ENCODE measurements around the gene BARHL1. TPM values are rescaled to one million over a fixed set of nuclear protein-coding genes. Genes with fewer than 3 reads are reported as not detected.
A peak's percentile ranks its signal among the peaks of the same experiment; 100 is the strongest.

Gene BARHL1
- total RNA-seq, 1 experiment from 2014 or later: not detected

GRCh38 chr9:132587592-132587955 is 5.2 kb downstream of the BARHL1 start:
- DNase-seq (ENCODE audit: low spot score): no peak

DNA sequence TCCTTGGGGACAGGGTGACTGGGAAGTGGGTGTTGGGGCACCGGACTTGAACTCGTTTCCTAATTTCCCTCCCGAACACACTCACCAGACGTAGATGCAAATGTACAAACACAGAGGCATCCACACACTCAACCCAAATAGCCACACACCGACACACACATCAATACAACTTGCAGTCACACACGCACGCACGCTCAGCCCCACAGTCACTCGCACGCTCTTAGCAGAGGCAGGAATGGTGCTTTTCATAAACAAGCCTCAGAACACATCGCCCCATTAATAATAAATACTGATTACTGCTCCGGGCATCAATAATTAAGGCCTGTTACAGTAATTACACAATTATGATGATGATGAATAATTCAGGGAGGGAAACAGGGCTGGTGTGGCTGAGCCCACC is 5.7 kb downstream of the BARHL1 start:
- no peak for DNase-seq (ENCODE audit: low spot score)

GRCh38 chr9:132588501-132589147 is 6.2 kb downstream of the BARHL1 start:
- DNase-seq (ENCODE audit: low spot score): no peak

- DNase-seq (ENCODE audit: low spot score): no peak
These were observed 7.0 kb downstream of the BARHL1 start for GRCh38 chr9:132589148-132590036.

DNA sequence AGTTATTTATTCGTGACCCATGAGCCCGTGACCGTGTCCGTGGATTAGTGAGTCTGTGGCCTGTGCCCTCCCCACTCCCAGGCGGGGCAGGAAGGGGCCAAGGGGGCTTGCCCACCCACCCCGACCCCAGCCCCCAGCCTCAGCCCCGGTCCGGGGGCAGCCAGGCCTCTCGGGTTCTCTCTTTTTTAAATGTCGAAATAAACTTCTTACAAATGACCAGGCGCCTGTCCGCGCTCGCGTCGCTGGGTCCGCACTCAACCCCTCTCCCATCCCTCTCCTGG is 7.6 kb downstream of the BARHL1 start:
- DNase-seq (ENCODE audit: low spot score): no peak

GRCh38 chr9:132590318-132591182 is 8.1 kb downstream of the BARHL1 start:
- DNase-seq (ENCODE audit: low spot score): no peak

DNA sequence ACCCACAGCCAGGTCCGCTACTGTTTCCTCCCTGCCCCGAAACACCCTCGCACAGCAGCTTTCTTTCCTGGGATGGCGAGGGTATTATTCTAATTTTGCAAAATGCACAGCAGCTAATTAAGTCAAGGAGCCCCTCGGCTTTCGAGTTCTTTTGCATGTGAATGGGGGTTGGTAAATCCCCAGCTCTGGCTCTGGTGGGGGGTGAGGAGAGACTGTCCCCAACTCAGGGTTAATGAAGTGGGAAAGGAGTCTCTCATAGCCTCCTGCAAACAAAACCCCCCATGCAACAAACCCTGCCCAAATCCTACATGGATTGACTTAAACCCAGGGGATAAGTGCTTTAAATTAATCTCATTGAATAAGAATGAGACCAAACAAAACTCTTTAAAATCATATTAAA is 8.8 kb downstream of the BARHL1 start:
- DNase-seq (ENCODE audit: low spot score): no peak

GRCh38 chr9:132591751-132592314 is 9.4 kb downstream of the BARHL1 start:
- no peak for DNase-seq (ENCODE audit: low spot score)

DNA sequence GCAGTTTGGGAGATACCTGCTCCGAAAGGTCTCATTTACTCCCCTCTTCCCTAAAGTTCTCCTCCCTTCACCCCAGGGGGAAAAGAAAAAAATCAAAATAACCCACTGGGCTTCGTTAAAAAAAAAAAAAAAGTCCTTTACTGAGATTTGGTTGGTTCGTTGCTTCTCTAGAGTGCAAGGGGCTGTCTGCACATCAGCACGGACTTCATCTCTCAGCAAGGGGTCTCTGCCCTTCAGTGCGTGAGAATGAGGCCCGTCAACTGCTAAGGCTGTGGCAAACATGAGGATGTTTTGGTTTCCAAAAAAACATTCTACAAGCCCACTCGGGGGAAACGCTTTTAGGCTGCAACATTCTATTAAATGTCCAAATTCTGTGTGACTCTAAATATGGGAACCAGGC is 10.0 kb downstream of the BARHL1 start:
- DNase-seq (ENCODE audit: low spot score): no peak

DNA sequence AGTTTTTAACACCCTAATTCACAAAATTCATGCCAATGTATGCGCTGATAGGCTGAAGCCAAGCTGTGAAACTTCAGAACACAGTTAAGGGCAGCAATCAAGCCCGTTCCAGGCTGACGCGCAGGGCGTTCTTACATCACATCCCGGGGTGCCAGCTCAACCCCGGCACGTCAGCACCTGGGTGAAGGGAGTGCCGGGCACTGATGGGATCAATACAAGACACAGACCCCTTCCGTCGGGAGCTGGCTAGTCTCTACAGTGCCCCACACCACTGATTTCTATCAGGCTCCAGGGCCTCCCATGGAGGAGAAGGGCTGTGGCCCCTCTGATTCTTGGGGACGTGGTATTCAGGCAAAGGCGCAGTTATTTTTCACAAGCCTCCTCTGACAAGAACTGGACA is 12.0 kb downstream of the BARHL1 start:
- DNase-seq (ENCODE audit: low spot score): no peak

DNA sequence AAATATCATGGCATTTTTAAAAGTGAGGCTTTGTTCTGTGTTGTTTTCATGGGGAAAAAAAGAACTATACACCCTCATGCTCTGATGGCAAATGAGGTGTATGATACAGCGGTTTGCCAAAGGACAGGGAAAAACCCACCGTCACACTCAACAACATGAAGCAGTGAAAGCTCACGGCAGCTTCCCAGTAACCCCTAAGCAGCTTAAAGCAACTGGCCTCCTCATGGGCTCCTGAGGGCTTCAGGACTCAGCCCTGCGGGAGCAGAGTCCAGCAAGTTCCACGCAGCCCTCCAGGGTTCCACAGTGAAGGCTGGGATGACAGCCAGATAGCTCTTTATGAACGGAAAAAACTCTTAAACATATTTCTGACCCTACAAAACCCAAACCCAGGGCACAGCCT is 12.9 kb downstream of the BARHL1 start:
- DNase-seq (ENCODE audit: low spot score): no peak

DNA sequence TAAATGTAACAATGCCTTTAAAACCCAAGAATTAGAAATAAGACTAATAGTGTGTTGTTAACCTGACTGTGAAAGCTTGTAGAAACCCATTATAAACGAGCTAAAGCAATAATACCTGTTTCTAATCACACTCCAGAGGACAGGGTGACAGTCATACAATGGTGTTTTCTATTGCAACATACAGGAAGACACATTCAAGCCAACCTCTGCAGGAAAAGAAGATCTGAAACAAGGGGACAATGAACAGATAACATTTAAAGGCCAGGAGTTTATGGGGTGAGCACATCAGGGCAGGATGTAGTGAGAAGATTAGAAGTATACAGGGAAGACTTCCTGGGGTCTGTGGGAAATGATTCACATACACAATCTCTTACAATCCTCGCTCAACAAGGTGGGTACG is 13.8 kb downstream of the BARHL1 start:
- DNase-seq (ENCODE audit: low spot score): no peak

DNA sequence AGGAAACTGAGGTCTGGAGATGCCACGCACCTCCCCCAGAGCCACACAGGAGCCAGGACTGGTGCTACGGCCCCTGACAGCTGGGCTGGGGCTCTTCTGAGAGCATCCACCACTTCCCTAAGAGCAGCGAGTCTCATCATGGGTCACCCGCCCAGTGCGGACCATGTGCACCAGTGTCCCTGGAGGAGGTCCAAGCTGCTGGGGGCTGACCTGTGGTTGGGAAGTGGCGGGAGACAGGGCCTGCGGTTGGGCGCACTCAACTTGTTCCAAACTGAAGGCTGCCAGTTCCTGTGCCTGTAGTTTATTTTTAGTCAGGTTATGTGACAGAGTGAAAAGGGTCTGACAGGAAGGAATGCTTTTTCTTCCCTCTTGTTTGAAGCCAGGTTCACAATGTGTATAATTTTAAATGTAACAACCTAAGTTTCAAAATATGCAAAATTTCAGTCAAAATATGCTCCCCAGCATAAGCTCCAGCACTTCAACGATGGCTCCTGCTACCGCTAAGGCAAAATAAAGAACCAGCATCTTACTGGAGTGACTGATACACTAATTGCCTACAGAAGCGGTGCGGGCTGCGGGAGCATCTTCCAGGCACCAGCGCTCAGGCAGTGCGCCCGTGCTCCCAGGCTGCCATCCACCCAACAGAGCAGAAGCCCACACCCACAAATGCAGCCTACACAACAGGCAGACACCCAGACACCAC is 14.8 kb downstream of the BARHL1 start:
- DNase-seq (ENCODE audit: low spot score): peak; percentile 61

GRCh38 chr9:132600326-132600984 is 18.0 kb downstream of the BARHL1 start:
- DNase-seq (ENCODE audit: low spot score): no peak

- DNase-seq (ENCODE audit: low spot score): no peak
These were observed 19.8 kb downstream of the BARHL1 start for GRCh38 chr9:132602207-132602606.

- DNase-seq (ENCODE audit: low spot score): no peak
These were observed 23.0 kb downstream of the BARHL1 start for GRCh38 chr9:132605387-132605786.

GRCh38 chr9:132606066-132606465 is 23.7 kb downstream of the BARHL1 start:
- DNase-seq (ENCODE audit: low spot score): no peak

DNA sequence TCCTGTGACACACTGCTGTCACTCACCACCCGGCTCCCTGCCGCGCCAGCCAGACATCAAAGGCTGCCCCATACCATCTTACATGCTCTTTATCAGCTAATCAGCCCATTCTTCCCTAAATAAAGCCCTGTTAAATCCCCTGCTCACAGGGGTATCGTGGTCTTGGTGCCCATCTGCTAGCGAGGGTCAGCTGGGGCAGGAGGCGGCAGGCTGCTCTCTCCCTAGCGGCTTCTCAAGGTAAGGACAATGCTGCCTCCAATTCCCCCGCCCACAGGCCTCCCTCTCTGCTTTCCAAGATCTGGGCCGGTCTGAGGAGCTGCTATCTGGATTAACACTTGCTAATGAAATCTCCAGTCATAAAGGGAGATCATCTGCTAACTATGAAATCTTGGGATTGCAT is 26.8 kb downstream of the BARHL1 start:
- DNase-seq (ENCODE audit: low spot score): no peak

GRCh38 chr9:132609829-132610228 is 27.4 kb downstream of the BARHL1 start:
- DNase-seq (ENCODE audit: low spot score): peak; percentile 95

DNA sequence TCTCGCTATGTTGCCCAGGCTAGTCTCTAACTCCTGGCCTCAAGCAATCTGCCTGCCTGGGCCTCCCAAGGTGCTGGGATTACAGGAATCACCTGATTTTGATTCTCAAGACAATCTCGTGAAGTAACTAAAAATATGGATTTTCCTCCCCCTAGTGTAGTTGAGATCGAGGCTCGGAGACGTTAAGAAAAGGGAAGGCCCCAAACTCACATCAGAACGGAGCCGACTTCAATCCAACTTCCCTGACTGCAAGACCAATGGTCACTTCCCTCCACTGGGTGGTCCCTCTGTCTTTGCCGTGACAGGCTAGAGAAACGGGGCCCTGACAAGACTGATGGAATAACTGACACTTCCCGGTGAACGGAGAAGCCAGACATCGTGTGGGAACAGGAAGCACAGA is 28.3 kb downstream of the BARHL1 start:
- no peak for DNase-seq (ENCODE audit: low spot score)

GRCh38 chr9:132614324-132614723 is 31.9 kb downstream of the BARHL1 start:
- no peak for DNase-seq (ENCODE audit: low spot score)

All from A172 (cell line).